CD4-positive, alpha-beta T cell treated with Interleukin-15 for 1 hour (primary cell): Measurements from ENCODE around the gene RNU1-3.
"Not testable (repeated sequence)": the region's sequence is repeated elsewhere in the genome, so short reads cannot be mapped to it uniquely, and the experiment has no call there.

ENCODE experiments used
- DNase-seq: peaks from one replicate; pipeline ENCODE4 v3.0.0-alpha.2; 2020

The RNU1-3 gene

GRCh38 chr1:16666502-16667413 is at the start of gene RNU1-3:
Gene RNU1-3, minus strand, starts transcription at chr1:16666948.
- DNase-seq = not testable (repeated sequence)

DNA sequence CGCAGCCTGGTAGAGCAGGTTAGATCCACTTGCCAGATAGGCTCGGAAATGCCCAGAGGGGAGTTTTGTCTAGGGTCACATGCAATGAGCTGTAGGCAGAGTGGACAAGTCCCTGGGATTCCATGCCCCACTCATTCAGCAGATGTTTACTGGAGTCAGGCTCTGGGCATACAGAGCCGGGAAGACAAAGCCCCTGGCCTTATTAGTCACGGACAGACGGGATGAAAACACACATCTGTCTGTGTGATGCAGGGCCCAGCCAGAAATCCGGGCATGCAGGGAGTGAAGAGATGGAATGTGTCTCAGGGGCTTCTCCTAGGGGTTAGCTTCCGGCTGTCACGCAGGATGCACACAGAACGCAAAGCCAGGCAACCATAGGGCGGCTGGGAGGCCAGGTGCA is 46.7 kb upstream of the RNU1-3 start:
- not testable (repeated sequence) for DNase-seq

DNA sequence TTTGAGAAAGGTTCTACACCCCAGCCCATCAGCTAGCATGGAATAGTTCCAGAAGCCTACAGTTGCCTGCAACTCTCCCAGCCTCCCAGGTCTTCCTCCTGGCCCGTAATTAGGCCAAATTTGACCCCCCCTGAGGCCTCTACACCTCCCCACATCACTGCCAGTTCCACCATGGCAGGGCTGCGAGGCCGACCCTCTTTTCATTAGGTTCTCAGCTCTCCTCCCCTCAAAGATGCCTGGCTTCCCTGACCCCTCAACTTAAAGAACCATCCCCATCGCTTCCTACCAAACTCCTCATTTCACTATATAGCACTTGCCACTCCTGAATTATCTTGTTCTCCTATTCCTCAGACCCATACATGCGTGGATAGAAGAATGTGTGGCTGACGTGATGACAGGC is 46.2 kb upstream of the RNU1-3 start:
- not testable (repeated sequence) for DNase-seq

DNA sequence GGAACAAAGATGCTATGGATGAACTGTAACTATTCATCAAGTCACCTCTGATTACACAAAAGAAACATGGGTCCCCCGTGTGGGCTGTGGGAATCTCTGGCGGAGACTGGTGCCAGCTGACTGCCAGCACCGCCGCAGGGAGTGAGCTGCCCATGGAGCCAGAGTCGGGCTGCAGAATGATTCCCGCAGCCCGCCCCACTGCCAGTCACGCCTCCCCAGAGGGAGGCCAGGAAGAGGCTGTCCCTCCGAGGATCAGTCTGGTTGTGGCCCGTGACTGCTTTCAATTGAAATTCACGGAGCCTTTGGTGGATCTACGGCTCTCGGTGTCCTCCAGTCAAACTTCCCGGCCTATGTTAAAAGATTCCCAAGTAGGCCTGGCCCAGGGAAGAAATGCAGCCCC is 45.8 kb upstream of the RNU1-3 start:
- not testable (repeated sequence) for DNase-seq

DNA sequence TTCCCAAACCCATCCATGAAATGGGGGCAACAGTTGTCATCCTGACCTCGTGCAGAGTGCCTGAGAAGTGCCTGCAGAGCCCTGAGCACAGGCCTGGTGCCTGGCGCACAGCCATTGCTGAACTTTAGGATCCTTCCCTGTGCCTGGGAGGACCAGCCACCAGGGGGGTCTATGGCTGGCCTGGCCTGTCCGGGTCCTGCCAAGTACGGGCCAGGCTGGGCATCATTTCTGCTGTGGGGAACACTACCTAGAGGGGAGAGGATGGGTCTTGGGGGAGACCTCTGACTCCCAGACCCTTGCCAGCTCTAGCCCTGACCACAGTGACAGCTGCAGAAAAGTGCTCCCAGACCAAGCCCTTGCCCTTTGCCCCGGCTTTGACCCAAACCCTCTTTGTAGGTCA is 45.4 kb upstream of the RNU1-3 start:
- DNase-seq = not testable (repeated sequence)

DNA sequence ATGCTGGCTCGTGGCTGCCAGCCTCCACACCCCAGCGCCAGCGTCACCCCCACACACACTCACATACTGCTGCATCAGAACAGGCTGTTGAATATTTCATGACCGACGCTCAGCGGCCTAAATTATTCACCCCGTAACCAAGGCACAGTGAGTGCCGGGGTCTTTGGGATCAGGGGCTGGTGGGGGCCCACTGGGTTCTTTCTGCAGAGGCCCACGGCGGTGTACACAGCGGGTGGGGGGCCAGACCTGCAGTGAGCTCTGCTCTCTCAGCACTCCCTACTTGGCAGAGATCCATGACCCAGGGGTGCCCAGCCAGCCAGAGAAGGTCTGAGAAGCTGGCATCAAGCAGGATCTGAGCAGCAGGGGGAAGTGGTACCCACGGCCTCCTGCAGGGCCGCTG is 43.9 kb upstream of the RNU1-3 start:
- DNase-seq = not testable (repeated sequence)

GRCh38 chr1:16709659-16710087 is 42.9 kb upstream of the RNU1-3 start:
- DNase-seq = peak; percentile 58

DNA sequence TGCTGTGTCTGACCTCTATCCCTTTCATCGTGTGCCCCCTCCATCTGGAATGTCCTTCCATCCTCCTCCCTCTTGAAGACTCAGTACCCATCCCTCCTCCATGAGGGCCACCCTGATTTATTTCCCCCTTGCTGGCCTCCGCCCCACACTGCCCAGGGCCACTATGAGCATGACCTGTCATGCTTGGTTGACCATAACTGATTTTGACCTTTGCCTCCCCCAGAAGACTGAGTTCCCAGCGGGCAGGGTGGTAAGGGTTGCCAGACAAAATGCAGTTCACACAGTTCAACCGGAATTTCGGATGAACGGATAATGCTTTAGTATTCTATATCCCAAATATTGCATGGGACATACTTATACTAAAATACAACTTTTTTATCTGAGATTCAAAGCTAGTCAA is 42.0 kb upstream of the RNU1-3 start:
- not testable (repeated sequence) for DNase-seq

DNA sequence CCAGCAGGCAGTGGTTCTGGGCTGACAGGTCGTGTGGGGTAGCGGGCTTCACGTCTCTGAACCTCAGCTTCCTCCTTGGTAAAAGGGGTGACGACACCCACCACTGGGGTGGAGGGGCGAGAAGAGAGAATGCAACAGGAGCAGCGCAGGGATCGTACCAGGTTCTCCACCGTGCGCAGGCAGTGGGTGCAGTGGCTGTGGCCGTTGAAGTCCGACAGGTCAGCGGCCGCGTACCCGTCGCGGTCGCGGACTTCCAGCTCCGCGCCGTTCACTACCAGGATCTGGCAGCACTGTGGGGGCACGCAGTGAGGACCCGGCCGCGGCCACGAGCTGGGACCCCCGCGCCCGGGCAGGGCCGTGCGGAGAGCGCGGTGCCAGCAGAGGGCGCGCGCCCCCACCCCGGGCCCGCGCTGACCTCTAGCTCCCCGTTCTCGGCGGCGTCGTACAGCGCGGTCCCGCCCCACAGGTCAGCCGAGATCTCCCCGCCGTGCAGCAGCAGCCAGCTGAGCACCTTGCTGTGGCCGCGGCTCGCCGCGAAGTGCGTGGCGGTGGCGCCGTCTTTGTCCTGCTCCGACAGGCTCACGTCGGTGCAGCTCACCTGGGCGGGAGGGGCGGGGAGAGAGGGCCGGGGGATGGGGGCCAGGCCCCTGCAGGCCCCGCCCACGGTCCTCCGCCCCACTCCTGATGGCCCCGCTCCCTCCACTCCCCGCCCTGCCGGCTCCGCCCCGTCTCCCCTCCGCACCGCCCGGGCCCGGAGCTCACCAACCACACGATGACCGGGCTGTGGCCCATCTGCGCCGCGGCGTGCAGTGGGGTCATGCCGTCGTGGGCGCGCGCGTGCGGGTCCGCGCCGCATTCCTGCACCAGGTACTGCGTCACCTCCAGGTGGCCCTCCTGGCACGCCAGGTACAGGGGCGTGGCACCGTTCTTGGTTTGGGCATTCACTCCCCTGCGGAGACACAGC is 40.7 kb upstream of the RNU1-3 start:
- DNase-seq = not testable (repeated sequence)

- DNase-seq = not testable (repeated sequence)
Measured at GRCh38 chr1:16706302-16706701, 39.6 kb upstream of the RNU1-3 start.

DNA sequence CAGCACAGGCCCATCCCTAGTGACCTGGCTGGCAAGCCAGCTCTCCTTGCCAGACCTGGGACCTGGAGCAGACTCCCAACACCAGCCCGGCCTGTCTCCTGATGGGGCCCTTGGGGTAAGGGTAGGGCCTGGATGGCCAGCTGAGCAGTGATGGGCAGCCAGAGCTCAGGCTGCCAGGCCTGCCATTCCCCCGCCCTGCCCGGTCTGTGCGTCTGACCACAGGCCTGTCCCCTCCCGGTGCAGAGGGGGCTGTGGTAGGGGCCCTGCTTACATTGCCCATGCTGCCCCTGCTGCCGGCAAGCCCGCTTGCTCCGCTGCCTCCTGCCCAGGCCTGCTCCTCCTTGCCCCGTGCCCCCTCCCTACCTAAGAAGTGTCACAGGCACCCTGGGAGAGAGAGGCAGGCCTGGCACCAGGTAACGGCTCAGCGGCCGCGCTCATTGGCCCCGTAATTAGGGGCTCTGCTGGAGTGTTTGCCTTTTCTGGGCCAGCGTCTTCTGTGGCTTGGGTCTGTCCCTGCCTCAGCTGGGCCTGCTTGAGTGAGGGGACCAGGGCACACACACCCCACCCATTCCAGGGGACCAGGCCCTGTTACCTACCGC is 37.9 kb upstream of the RNU1-3 start:
- not testable (repeated sequence) for DNase-seq

DNA sequence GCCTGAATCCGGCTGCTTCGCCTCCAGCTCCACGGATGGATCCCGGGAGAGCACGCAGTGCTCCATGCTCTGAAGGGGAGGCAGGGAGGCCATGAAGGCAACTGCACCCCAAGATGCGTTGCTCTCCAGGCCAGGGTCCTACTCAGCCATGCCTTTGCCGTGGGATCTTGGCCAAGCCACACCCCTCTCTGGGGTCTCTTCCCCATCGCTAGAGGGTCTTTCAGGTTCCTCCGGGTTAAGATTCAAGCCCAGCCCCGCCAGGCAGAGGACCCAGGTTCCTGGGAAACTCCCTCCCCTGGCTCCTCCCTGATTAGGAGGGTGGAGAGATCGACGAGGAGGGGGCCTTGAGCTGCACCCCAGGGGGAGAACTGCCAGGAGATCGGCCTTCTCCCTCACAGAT is 37.3 kb upstream of the RNU1-3 start:
- DNase-seq = not testable (repeated sequence)

GRCh38 chr1:16703602-16704001 is 36.9 kb upstream of the RNU1-3 start:
- not testable (repeated sequence) for DNase-seq

DNA sequence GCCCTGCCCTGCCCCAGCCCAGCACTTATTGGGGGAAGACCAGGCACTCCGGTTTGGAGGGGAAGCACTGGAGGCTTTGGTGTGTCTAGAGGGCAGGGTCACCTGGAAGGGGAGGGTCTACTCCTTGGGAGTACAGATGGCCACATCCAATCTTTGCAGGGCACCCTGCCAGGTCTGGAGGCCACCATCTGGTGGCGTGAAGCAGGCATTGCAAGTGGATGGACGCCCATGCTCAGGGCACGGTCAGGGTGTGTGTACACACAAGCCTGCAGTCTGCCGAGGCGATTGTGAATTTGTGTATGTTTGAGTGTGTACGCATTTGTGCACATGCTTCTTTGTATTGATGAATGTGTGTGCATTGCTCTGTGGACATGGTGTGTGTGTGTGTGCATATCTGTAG is 36.4 kb upstream of the RNU1-3 start:
- not testable (repeated sequence) for DNase-seq

GRCh38 chr1:16702280-16702679 is 35.5 kb upstream of the RNU1-3 start:
- DNase-seq = not testable (repeated sequence)

GRCh38 chr1:16701189-16701588 is 34.4 kb upstream of the RNU1-3 start:
- DNase-seq = not testable (repeated sequence)

DNA sequence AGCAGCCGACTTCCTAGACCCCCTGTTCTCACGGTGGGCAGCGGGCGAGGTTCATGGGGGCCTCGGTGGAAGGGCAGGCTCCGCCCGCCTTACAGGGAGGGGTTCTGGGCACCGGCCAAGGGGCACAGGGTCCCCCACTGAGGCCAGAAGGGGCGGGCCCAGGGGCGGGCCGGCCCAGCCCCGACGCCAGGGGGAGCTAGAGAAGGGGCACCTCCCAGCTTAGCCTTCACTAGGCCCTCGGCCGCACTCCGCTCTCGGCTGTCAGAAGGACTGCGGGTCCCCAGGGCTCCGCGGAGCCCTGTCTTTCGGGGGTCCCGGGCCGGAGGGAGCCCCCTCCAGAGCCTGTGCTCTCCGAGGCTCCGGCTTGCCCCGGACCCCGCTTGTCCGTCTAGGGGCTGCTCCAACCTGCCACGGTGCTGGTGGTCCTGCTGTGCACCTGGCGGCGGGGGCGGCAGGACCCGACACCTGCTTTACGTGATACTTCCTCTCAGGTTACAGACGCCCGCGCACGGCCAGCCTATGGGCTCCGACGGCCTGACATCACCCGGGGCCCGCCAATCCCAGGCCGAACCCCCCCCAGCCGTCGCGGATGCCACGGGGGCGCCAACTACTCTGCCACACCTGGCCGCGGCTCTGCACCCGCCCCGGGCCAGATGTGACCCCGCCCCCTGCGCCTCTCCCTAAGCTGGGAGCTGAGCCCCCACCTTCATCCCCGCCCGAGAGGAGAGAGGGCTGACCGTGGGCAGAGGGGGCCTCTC is 33.6 kb upstream of the RNU1-3 start:
- DNase-seq = not testable (repeated sequence)

GRCh38 chr1:16699440-16699839 is 32.7 kb upstream of the RNU1-3 start:
- DNase-seq = not testable (repeated sequence)

GRCh38 chr1:16697152-16697551 is 30.4 kb upstream of the RNU1-3 start:
- not testable (repeated sequence) for DNase-seq

GRCh38 chr1:16696507-16697150 is 29.9 kb upstream of the RNU1-3 start:
- not testable (repeated sequence) for DNase-seq

GRCh38 chr1:16694308-16694702 is 27.6 kb upstream of the RNU1-3 start:
- DNase-seq = not testable (repeated sequence)
